A673 (cell line): ENCODE data around the gene REXO4. TPM values are rescaled to one million over a fixed set of nuclear protein-coding genes. Genes with fewer than 3 reads are reported as not detected.

Source experiments
- BruUV-seq: library from RNA; stranded (reverse); fragments of 400-500 nt; replicated peaks from 2 replicates; lab custom pipeline; 2021; lab: Mats Ljungman, UMichigan
- CTCF ChIA-PET: fragments of 300-600 bp; sonication (Branson Sonifier 250); formaldehyde crosslinking; loops from one replicate; lab custom pipeline; 2022; ENCODE audit warnings: antibody characterized with exemption; lab: Charles Lee
- POLR2A ChIA-PET: fragments of 300-600 bp; sonication (Branson Sonifier 250); formaldehyde crosslinking; loops from one replicate; lab custom pipeline; 2022; ENCODE audit warnings: antibody characterized with exemption; ENCODE audit not compliant: low non-redundant PET; lab: Charles Lee
- DNase-seq: peaks from one replicate; pipeline ENCODE4 v3.0.0-alpha.2; 2015; ENCODE audit warnings: low spot score
- H3K27ac ChIP-seq: fragments of 200-600 bp; sonication (generic); 2 replicates; pipeline ENCODE4 v1.5.1; 2016; ENCODE audit warnings: mixed run types, low read depth, mild to moderate bottlenecking, mixed read lengths, antibody characterized with exemption, low read length; ENCODE audit not compliant: poor library complexity, severe bottlenecking
- H3K27me3 ChIP-seq: fragments of 200-600 bp; sonication (generic); replicated peaks from 2 replicates; pipeline ENCODE4 v1.6.1; 2017; ENCODE audit warnings: mixed run types, low read depth, mild to moderate bottlenecking, mixed read lengths, antibody characterized with exemption, low read length; ENCODE audit not compliant: insufficient read depth, poor library complexity
- H3K36me3 ChIP-seq: fragments of 200-600 bp; sonication (generic); 2 replicates; pipeline ENCODE4 v1.6.1; 2016; ENCODE audit warnings: mixed run types, mild to moderate bottlenecking, mixed read lengths, antibody characterized with exemption, low read length; ENCODE audit not compliant: insufficient read depth, poor library complexity, severe bottlenecking
- H3K4me1 ChIP-seq: fragments of 200-600 bp; sonication (generic); 2 replicates; pipeline ENCODE4 v1.6.1; 2017; ENCODE audit warnings: mixed run types, mild to moderate bottlenecking, mixed read lengths, antibody characterized with exemption, low read length; ENCODE audit not compliant: insufficient read depth, poor library complexity, severe bottlenecking
- H3K4me3 ChIP-seq: fragments of 200-600 bp; sonication (generic); 2 replicates; pipeline ENCODE4 v1.5.1; 2016; ENCODE audit warnings: low read depth, mixed run types, mild to moderate bottlenecking, mixed read lengths, low read length; ENCODE audit not compliant: poor library complexity, severe bottlenecking
- H3K9me3 ChIP-seq: fragments of 200-600 bp; sonication (generic); 2 replicates; pipeline ENCODE4 v1.6.1; 2016; ENCODE audit warnings: mixed run types, low read depth, mild to moderate bottlenecking, mixed read lengths, antibody characterized with exemption, low read length; ENCODE audit not compliant: poor library complexity, severe bottlenecking
- CTCF ChIP-seq: fragments of 300-800, 200-600 bp; sonication (generic); conservative IDR thresholded peaks from 2 replicates; pipeline ENCODE4 v1.5.1; 2017; ENCODE audit warnings: low read depth, mild to moderate bottlenecking, antibody characterized with exemption, low read length, moderate library complexity, mixed read lengths
- EZH2 ChIP-seq: fragments of 200-600 bp; sonication (generic); IDR thresholded peaks from 2 replicates; pipeline ENCODE4 v1.6.1; 2017; ENCODE audit warnings: borderline replicate concordance, low read depth, mild to moderate bottlenecking, mixed read lengths, antibody characterized with exemption, low read length; ENCODE audit not compliant: poor library complexity, severe bottlenecking
- intact Hi-C: fragments of 100-400 bp; cut with micrococcal nuclease; formaldehyde crosslinking; loops from one replicate; pipeline ENCODE4 v1.10.0; 2022; ENCODE audit not compliant: unreplicated experiment
- total RNA-seq: library from RNA; stranded (reverse); gene quantifications from 2 replicates; pipeline ENCODE4 v1.2.3, GENCODE V29; 2021

REXO4 gene
- total RNA-seq, 1 experiment from 2014 or later: 35.9 TPM

- ChIA-PET CTCF (no interaction called here), POLR2A (no interaction called here)
- Histone ChIP-seq H3K9me3 (no peaks in the 10 kb centered on the region), H3K4me1 (peaks cover 19% of the 10 kb centered on the region), H3K27ac (no peak overlapping the region), H3K4me3 (no peak overlapping the region), H3K36me3 (peaks cover 40% of the 10 kb centered on the region), H3K27me3 (no peaks in the 10 kb centered on the region)
- peak; percentile 43 for DNase-seq
- intact Hi-C loops: loop anchor here (1.0 kb wide), 1 partner anchor 127 kb away; no protein-coding TSS in a partner anchor
- BruUV-seq: no TSS peak
- no peak for TF ChIP-seq EZH2
- 0 out of 2 replicates have a peak, but pooled peaks have one; percentile 33 for TF ChIP-seq CTCF
Measured at GRCh38 chr9:133359399-133360175, 58.2 kb downstream of the REXO4 start.

- BruUV-seq: no TSS peak
- peaks cover 29% of the 10 kb centered on the region for H3K36me3 ChIP-seq
- no peaks in the 10 kb centered on the region for H3K9me3 ChIP-seq
- ChIA-PET POLR2A (no interaction called here), CTCF (no interaction called here)
- no peak overlapping the region for H3K27ac ChIP-seq
- intact Hi-C loops: no loop called here
- DNase-seq: no peak
- no peak for TF ChIP-seq CTCF
- TF ChIP-seq EZH2: no peak
- H3K27me3 ChIP-seq: no peaks in the 10 kb centered on the region
- H3K4me3 ChIP-seq: peak overlapping the region; percentile 93
- peaks cover 19% of the 10 kb centered on the region for H3K4me1 ChIP-seq
Measured at GRCh38 chr9:133357656-133358055, 60.2 kb downstream of the REXO4 start.

- H3K27ac ChIP-seq: peak within 1 kb of the TSS; percentile 76
- no peaks in the 10 kb centered on the region for H3K27me3 ChIP-seq
- POLR2A ChIA-PET: interaction anchor here (0.6 kb wide), 1 partner anchor 10 kb away, joined by 3 read pairs; no protein-coding TSS in a partner anchor
Measured at GRCh38 chr9:133356391-133357091, 61.3 kb downstream of the REXO4 start, which contains the start of the genes SURF1 and SURF2. Gene SURF1 (minus strand): TSS chr9:133356487. CDS start chr9:133356453, 34 bp downstream. Gene SURF2 (plus strand): TSS chr9:133356550. CDS start chr9:133356593, 43 bp downstream.

More at GRCh38 chr9:133356391-133357091, 61.3 kb downstream of the REXO4 start, which contains the start of the genes SURF1 and SURF2:
- Histone ChIP-seq H3K9me3 (no peaks in the 10 kb centered on the region), H3K4me1 (peaks cover 19% of the 10 kb centered on the region), H3K4me3 (peak within 1 kb of the TSS; percentile 93), H3K36me3 (peaks cover 29% of the 10 kb centered on the region)
- CTCF ChIA-PET: interaction anchor here (0.6 kb wide), 1 partner anchor 47 kb away, joined by 10 read pairs; no protein-coding TSS in a partner anchor
- DNase-seq: peak; percentile 93
- no TSS peak for BruUV-seq
- no peak for TF ChIP-seq EZH2
- TF ChIP-seq CTCF: no peak
- intact Hi-C loops: no loop called here

Other genes starting within 250 kb of the REXO4 start
- not detected in 2 replicates for gene OBP2B, start 208.8 kb downstream of the REXO4 start, total RNA-seq
- not detected in 2 replicates for gene ABO, start 142.8 kb downstream of the REXO4 start, total RNA-seq
- gene SURF6, start 81.8 kb downstream of the REXO4 start, total RNA-seq: 34.7 and 36.6 TPM in 2 replicates
- gene MED22, start 69.9 kb downstream of the REXO4 start, total RNA-seq: 46.2 and 49.6 TPM in 2 replicates
- gene RPL7A, start 69.8 kb downstream of the REXO4 start, total RNA-seq: 1,920 and 1,940 TPM in 2 replicates
- 41.6 and 53.3 TPM in 2 replicates for gene SURF1, start 61.5 kb downstream of the REXO4 start, total RNA-seq
- 35.0 and 42.0 TPM in 2 replicates for gene SURF2, start 61.5 kb downstream of the REXO4 start, total RNA-seq
- 201 and 214 TPM in 2 replicates for gene SURF4, start 42.0 kb downstream of the REXO4 start, total RNA-seq
- 0.52 and 1.5 TPM in 2 replicates for gene STKLD1, start 41.6 kb downstream of the REXO4 start, total RNA-seq
- gene ADAMTS13, start 4.4 kb upstream of the REXO4 start, total RNA-seq: 1.3 and 3.1 TPM in 2 replicates
- gene CACFD1, start 42.0 kb upstream of the REXO4 start, total RNA-seq: 7.8 and 10.6 TPM in 2 replicates
- gene SLC2A6, start 61.1 kb upstream of the REXO4 start, total RNA-seq: 1.8 and 2.7 TPM in 2 replicates
- gene MYMK, start 106.9 kb upstream of the REXO4 start, total RNA-seq: not detected in 2 replicates
- 0.06 TPM in 1 of 2 replicates, not detected in the other for gene ADAMTSL2, start 116.7 kb upstream of the REXO4 start, total RNA-seq
- not detected in 2 replicates for gene FAM163B, start 191.4 kb upstream of the REXO4 start, total RNA-seq
- not detected in 2 replicates for gene DBH, start 218.4 kb upstream of the REXO4 start, total RNA-seq